HCT116 (cell line): ENCODE results near the gene SLC35B2. TPM values are rescaled to one million over a fixed set of nuclear protein-coding genes. Genes with fewer than 3 reads are reported as not detected.

Experiments used
- ATAC-seq: fragments of 200-7000 bp; cut with Tn5 transposase; 2 replicates; pipeline ENCODE4 v1.9.1; 2020; ENCODE audit warnings: mild to moderate bottlenecking, moderate library complexity
- BruUV-seq: library from RNA; stranded (reverse); fragments of 400-500 nt; replicated peaks from 2 replicates; lab custom pipeline; 2021; lab: Mats Ljungman, UMichigan
- CTCF ChIA-PET: fragments of 300-600 bp; sonication (Branson Sonifier 250); formaldehyde crosslinking; loops from one replicate; lab custom pipeline; 2021; ENCODE audit warnings: antibody characterized with exemption; lab: Charles Lee
- POLR2A ChIA-PET: fragments of 300-600, 350-600 bp; sonication (Branson Sonifier 250); formaldehyde crosslinking; loops from one replicate; lab custom pipeline; 2021; ENCODE audit warnings: antibody characterized with exemption; lab: Charles Lee
- RAD21 ChIA-PET, 2 experiments: fragments of 300-600 bp; sonication (Branson Sonifier 250); formaldehyde crosslinking; loops; one replicate each; lab custom pipeline; 2023; ENCODE audit warnings: low total read pairs in 2 of 2; ENCODE audit not compliant: uncharacterized antibody in 2 of 2, unreplicated experiment in 2 of 2, low non-redundant PET in 1 of 2; lab: Charles Lee
- DNase-seq: peaks from one replicate; pipeline ENCODE4 v3.0.0-alpha.2; 2010; ENCODE audit warnings: low read depth, low spot score
- H2AFZ ChIP-seq: fragments of 200-600 bp; shearing (Covaris generic), sonication (generic); 2 replicates; pipeline ENCODE4 v1.6.1; 2017; ENCODE audit warnings: low read depth, mixed run types, mixed read lengths, antibody characterized with exemption, low read length; ENCODE audit not compliant: poor library complexity, severe bottlenecking
- H3K27ac ChIP-seq: 2 replicates; pipeline ENCODE4 v1.5.1; 2012; ENCODE audit warnings: low read depth, low read length
- H3K27me3 ChIP-seq: fragments of 200-600 bp; sonication (generic); 2 replicates; pipeline ENCODE4 v1.6.1; 2016; ENCODE audit warnings: mixed run types, low read length, mixed read lengths; ENCODE audit not compliant: insufficient read depth
- H3K36me3 ChIP-seq, 2 experiments: fragments of 200-500 bp in 1 of 2; fragments of 200-600 bp in 1 of 2; sonication (Bioruptor generic) in 1 of 2; sonication (generic) in 1 of 2; 2 replicates each; pipeline versions ENCODE4 v1.5.1 to v1.6.1; 2014 to 2016; ENCODE audit warnings: low read length in 2 of 2, inconsistent platforms in 1 of 2, mixed read lengths in 1 of 2, mixed run types in 1 of 2; ENCODE audit not compliant: insufficient read depth in 2 of 2, control insufficient read depth in 1 of 2
- H3K4me1 ChIP-seq, 2 experiments: fragments of 200-600 bp in 1 of 2; sonication (generic) in 1 of 2; 2 replicates each; pipeline versions ENCODE4 v1.5.1 to v1.6.1; 2012 to 2017; ENCODE audit warnings: low read length in 2 of 2, inconsistent platforms in 1 of 2, mild to moderate bottlenecking in 1 of 2, mixed read lengths in 1 of 2, mixed run types in 1 of 2, moderate library complexity in 1 of 2; ENCODE audit not compliant: insufficient read depth in 2 of 2, control insufficient read depth in 1 of 2
- H3K4me2 ChIP-seq: fragments of 200-600 bp; sonication (generic); 2 replicates; pipeline ENCODE4 v1.6.1; 2017; ENCODE audit warnings: mixed run types, low read length, mixed read lengths
- H3K4me3 ChIP-seq, 2 experiments: fragments of 200-600 bp in 1 of 2; sonication (generic) in 1 of 2; replicated peaks in 1 of 2; 2 replicates each; pipeline ENCODE4 v1.5.1; 2011 to 2016; ENCODE audit warnings: low read length in 2 of 2, control low read depth in 1 of 2, low read depth in 1 of 2, mild to moderate bottlenecking in 1 of 2, mixed read lengths in 1 of 2, mixed run types in 1 of 2
- H3K79me2 ChIP-seq: fragments of 200-600 bp; sonication (generic); 2 replicates; pipeline ENCODE4 v1.6.1; 2017; ENCODE audit warnings: mild to moderate bottlenecking, mixed run types, low read length, moderate library complexity, mixed read lengths; ENCODE audit not compliant: insufficient read depth
- H3K9ac ChIP-seq: fragments of 200-600 bp; sonication (generic); 2 replicates; pipeline ENCODE4 v1.6.1; 2016; ENCODE audit warnings: low read length, mixed read lengths
- H3K9me2 ChIP-seq: fragments of 200-600 bp; sonication (generic), shearing (Covaris generic); 2 replicates; pipeline ENCODE4 v1.6.1; 2017; ENCODE audit warnings: mixed run types, mild to moderate bottlenecking, moderate library complexity; ENCODE audit not compliant: insufficient read depth
- H3K9me3 ChIP-seq, 2 experiments: fragments of 200-500 bp in 1 of 2; fragments of 200-600 bp in 1 of 2; sonication (Bioruptor generic) in 1 of 2; sonication (generic) in 1 of 2; 2 replicates each; pipeline ENCODE4 v1.6.1; 2014 to 2017; ENCODE audit warnings: low read length in 2 of 2, mixed read lengths in 2 of 2, inconsistent platforms in 1 of 2, low read depth in 1 of 2, mild to moderate bottlenecking in 1 of 2, mixed run types in 1 of 2, moderate library complexity in 1 of 2; ENCODE audit not compliant: control insufficient read depth in 1 of 2, insufficient read depth in 1 of 2
- H4K20me1 ChIP-seq: fragments of 200-600 bp; sonication (generic), shearing (Covaris generic); 2 replicates; pipeline ENCODE4 v1.6.1; 2017; ENCODE audit warnings: mixed run types, mild to moderate bottlenecking, moderate library complexity; ENCODE audit not compliant: insufficient read depth
- CBX3 ChIP-seq: IDR thresholded peaks from 2 replicates; pipeline ENCODE4 v1.6.1; 2012; ENCODE audit warnings: low read depth
- CEBPB ChIP-seq: IDR thresholded peaks from 2 replicates; pipeline ENCODE4 v1.6.1; 2012; ENCODE audit warnings: low read depth
- EGR1 ChIP-seq: IDR thresholded peaks from 2 replicates; pipeline ENCODE4 v1.6.1; 2012; ENCODE audit warnings: low read depth
- ELF1 ChIP-seq: IDR thresholded peaks from 2 replicates; pipeline ENCODE4 v1.6.1; 2012; ENCODE audit warnings: low read depth, borderline replicate concordance
- EZH2 ChIP-seq: fragments of 200-600 bp; sonication (generic); IDR thresholded peaks from 2 replicates; pipeline ENCODE4 v1.6.1; 2017; ENCODE audit warnings: antibody characterized with exemption, mixed run types
- EZH2phosphoT487 ChIP-seq: fragments of 200-600 bp; IDR thresholded peaks from 2 replicates; pipeline ENCODE4 v1.6.1; 2018; ENCODE audit warnings: antibody characterized with exemption, borderline replicate concordance
- FOSL1 ChIP-seq: IDR thresholded peaks from 2 replicates; pipeline ENCODE4 v1.6.1; 2012; ENCODE audit warnings: low read depth
- POLR2A ChIP-seq: IDR thresholded peaks from 2 replicates; pipeline ENCODE4 v1.7.0; 2011; ENCODE audit warnings: borderline replicate concordance; ENCODE audit not compliant: insufficient read depth, insufficient read length; ENCODE audit errors: extremely low read depth
- POLR2AphosphoS5 ChIP-seq: IDR thresholded peaks from 2 replicates; pipeline ENCODE4 v1.6.1; 2011; ENCODE audit warnings: mild to moderate bottlenecking, low read depth, low read length, moderate library complexity
- SP1 ChIP-seq: IDR thresholded peaks from 2 replicates; pipeline ENCODE4 v1.6.1; 2012; ENCODE audit warnings: low read depth
- SRF ChIP-seq: IDR thresholded peaks from 2 replicates; pipeline ENCODE4 v1.6.1; 2012; ENCODE audit warnings: low read depth
- TCF7L2 ChIP-seq: IDR thresholded peaks from 2 replicates; pipeline ENCODE4 v1.7.0; 2011; ENCODE audit warnings: borderline replicate concordance, inconsistent platforms; ENCODE audit not compliant: insufficient read depth, insufficient read length; ENCODE audit errors: extremely low read depth
- YY1 ChIP-seq: IDR thresholded peaks from 2 replicates; pipeline ENCODE4 v1.6.1; 2011; ENCODE audit warnings: low read length, low read depth, moderate library complexity, mild to moderate bottlenecking; ENCODE audit not compliant: insufficient replicate concordance; ENCODE audit errors: extremely low read depth
- ZFX ChIP-seq: fragments of 450-650 bp; IDR thresholded peaks from 2 replicates; pipeline ENCODE4 v1.6.1; 2017
- intact Hi-C: fragments of 100-400 bp; cut with micrococcal nuclease; formaldehyde crosslinking; loops from 2 replicates; pipeline ENCODE4 v1.10.0; 2022
- total RNA-seq: library from RNA; stranded (reverse); gene quantifications from one replicate; pipeline ENCODE4 v1.2.1, GENCODE V29; 2021; ENCODE audit not compliant: unreplicated experiment
- TF ChIP-seq, protein P1 (sequence below), 3 experiments: fragments of 200-600 bp in 1 of 3; sonication (generic) in 1 of 3; IDR thresholded peaks in 2 of 3; conservative IDR thresholded peaks in 1 of 3; 2 replicates each; pipeline ENCODE4 v1.5.1; 2012 to 2017; ENCODE audit warnings: low read depth in 2 of 3, low read length in 2 of 3, antibody characterized with exemption in 1 of 3, borderline replicate concordance in 1 of 3, control low read depth in 1 of 3, mild to moderate bottlenecking in 1 of 3, mixed read lengths in 1 of 3, mixed run types in 1 of 3, moderate library complexity in 1 of 3; ENCODE audit not compliant: insufficient read depth in 1 of 3
- TF ChIP-seq, protein P2 (sequence below): IDR thresholded peaks from 2 replicates; pipeline ENCODE4 v1.6.1; 2011; ENCODE audit warnings: mild to moderate bottlenecking, low read length, moderate library complexity; ENCODE audit not compliant: insufficient replicate concordance; ENCODE audit errors: extremely low read depth
- TF ChIP-seq, protein P3 (sequence below): IDR thresholded peaks from 2 replicates; pipeline ENCODE4 v1.6.1; 2012

SLC35B2 gene
- total RNA-seq, 1 experiment from 2014 or later, result 50.5 TPM

DNA sequence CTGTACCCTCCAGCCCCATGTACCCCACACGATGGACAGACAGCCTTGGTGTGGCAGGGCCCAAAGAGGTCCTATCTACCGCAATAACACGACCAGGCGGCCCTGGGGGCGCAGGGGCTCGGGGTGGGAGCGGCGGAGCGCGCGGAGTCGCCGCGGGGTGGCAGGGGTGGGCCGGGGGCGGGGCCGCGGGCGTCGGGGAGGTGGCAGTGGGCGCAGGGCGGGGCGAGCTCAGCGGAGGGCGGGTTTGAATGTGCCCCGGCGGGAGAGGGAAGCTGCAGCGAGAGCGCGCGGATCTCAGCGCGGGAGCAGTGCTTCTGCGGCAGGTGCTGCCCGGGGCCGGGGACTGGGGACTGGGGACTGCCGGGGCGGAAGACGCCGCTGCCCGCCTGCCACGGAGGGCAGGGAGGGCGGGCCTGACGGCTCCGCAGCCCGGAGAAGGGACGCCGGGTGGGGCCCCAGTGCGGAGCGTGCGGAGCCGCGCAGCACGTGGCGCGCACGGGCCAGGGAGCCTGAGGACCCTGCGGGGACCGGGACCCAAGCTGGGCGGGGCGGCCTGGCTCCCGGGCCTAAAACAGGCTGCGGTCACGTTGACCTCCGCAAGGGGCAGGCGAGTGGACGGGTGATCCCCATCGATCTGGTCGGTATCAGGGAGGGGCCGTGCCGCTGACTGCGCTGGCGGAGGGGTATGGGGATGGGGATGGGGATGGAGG, 33.9 kb downstream of the SLC35B2 start, which contains the start of gene SLC29A1:
SLC29A1 (plus strand) TSS at position 277 of the 710 bp plus-strand sequence. CDS start 3,719 bp downstream, outside the sequence.
- ChIA-PET POLR2A (interaction anchor here (1.0 to 3.0 kb wide), 7 partner anchors 11 to 91 kb away, joined by 3 to 27 read pairs (median 5); partner anchors contain the start of genes HSP90AB1 and SLC35B2), CTCF (interaction anchor here (0.9 to 3.7 kb wide), 4 partner anchors 11 to 51 kb away, joined by 3 to 22 read pairs (median 8); no protein-coding TSS in a partner anchor), RAD21 (interaction anchor here in 1 of 2 experiments (1.4 kb wide), 1 partner anchor 22 kb away, joined by 3 read pairs; no protein-coding TSS in a partner anchor)
- TF ChIP-seq CEBPB, result no peak
- no peak for TF ChIP-seq EZH2
- TF ChIP-seq POLR2AphosphoS5, result peak; percentile 69
- TF ChIP-seq TCF7L2, result no peak
- no peak for TF ChIP-seq EZH2phosphoT487
- no peak for TF ChIP-seq FOSL1
- no peak for TF ChIP-seq SP1
- TF ChIP-seq CBX3, result no peak
- peak; percentile 53 for TF ChIP-seq POLR2A
- TF ChIP-seq EGR1, result no peak
- TF ChIP-seq ZFX, result peak; percentile 63; the same call in 1 of the 2 replicates
- TF ChIP-seq, protein P1, sequence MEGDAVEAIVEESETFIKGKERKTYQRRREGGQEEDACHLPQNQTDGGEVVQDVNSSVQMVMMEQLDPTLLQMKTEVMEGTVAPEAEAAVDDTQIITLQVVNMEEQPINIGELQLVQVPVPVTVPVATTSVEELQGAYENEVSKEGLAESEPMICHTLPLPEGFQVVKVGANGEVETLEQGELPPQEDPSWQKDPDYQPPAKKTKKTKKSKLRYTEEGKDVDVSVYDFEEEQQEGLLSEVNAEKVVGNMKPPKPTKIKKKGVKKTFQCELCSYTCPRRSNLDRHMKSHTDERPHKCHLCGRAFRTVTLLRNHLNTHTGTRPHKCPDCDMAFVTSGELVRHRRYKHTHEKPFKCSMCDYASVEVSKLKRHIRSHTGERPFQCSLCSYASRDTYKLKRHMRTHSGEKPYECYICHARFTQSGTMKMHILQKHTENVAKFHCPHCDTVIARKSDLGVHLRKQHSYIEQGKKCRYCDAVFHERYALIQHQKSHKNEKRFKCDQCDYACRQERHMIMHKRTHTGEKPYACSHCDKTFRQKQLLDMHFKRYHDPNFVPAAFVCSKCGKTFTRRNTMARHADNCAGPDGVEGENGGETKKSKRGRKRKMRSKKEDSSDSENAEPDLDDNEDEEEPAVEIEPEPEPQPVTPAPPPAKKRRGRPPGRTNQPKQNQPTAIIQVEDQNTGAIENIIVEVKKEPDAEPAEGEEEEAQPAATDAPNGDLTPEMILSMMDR (IDR thresholded peaks at IDR 0.05 in 2 of 3, conservative IDR thresholded peaks at IDR 0.05 in 1 of 3; ENCODE audit: borderline replicate concordance in 1 of 3, insufficient read depth in 1 of 3, low read depth in 2 of 3, low read length in 2 of 3), result peak in 1 of 3 experiments; percentile 7; a peak in 2 of 6 replicates
- TF ChIP-seq, protein P2, sequence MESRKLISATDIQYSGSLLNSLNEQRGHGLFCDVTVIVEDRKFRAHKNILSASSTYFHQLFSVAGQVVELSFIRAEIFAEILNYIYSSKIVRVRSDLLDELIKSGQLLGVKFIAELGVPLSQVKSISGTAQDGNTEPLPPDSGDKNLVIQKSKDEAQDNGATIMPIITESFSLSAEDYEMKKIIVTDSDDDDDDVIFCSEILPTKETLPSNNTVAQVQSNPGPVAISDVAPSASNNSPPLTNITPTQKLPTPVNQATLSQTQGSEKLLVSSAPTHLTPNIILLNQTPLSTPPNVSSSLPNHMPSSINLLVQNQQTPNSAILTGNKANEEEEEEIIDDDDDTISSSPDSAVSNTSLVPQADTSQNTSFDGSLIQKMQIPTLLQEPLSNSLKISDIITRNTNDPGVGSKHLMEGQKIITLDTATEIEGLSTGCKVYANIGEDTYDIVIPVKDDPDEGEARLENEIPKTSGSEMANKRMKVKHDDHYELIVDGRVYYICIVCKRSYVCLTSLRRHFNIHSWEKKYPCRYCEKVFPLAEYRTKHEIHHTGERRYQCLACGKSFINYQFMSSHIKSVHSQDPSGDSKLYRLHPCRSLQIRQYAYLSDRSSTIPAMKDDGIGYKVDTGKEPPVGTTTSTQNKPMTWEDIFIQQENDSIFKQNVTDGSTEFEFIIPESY, result no peak
- TF ChIP-seq, protein P3, sequence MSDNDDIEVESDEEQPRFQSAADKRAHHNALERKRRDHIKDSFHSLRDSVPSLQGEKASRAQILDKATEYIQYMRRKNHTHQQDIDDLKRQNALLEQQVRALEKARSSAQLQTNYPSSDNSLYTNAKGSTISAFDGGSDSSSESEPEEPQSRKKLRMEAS, result no peak
- TF ChIP-seq YY1, result no peak
- no peak for TF ChIP-seq SRF
- TF ChIP-seq ELF1, result no peak
- no peaks in the 10 kb centered on the region for H3K9me2 ChIP-seq
- peaks cover 48% of the 10 kb centered on the region for H3K79me2 ChIP-seq
- H3K9ac ChIP-seq, result peak within 1 kb of the TSS; percentile 81
- H3K4me2 ChIP-seq, result peak within 1 kb of the TSS; percentile 93
- peak within 1 kb of the TSS; percentile 65 to 74 for H3K4me3 ChIP-seq
- no TSS peak for BruUV-seq
- no peaks in the 10 kb centered on the region for H3K9me3 ChIP-seq
- peak within 1 kb of the TSS; percentile 61 for H2AFZ ChIP-seq
- peaks cover 39 to 67% of the 10 kb centered on the region in 2 experiments for H3K4me1 ChIP-seq
- DNase-seq (no peak), ATAC-seq (peak; percentile 62)
- peak within 1 kb of the TSS; percentile 81 for H3K27ac ChIP-seq
- no peaks in the 10 kb centered on the region for H3K27me3 ChIP-seq
- peaks cover 4% of the 10 kb centered on the region; the same call in 1 of the 2 replicates for H4K20me1 ChIP-seq
- H3K36me3 ChIP-seq, result peaks cover 0 to 10% of the 10 kb centered on the region in 2 experiments; a peak in 1 of 4 replicates
- intact Hi-C loops, result no loop called here
